Occipital lobe (tissue), 2 donors: ENCODE results near the gene SSBP2. TPM values are rescaled to one million over a fixed set of nuclear protein-coding genes. Genes with fewer than 3 reads are reported as not detected.
"Not testable (repeated sequence)": the region's sequence is repeated elsewhere in the genome, so short reads cannot be mapped to it uniquely, and the experiment has no call there.

ENCODE experiments used
- DNase-seq: peaks from one replicate; lab custom pipeline; 2025; lab: John Stamatoyannopoulos, UW
- total RNA-seq: library from RNA; depleted of rRNA; stranded (reverse); fragments of >200 nt; gene quantifications from one replicate; pipeline ENCODE4 v1.2.3, GENCODE V29; 2014

The SSBP2 gene
- total RNA-seq, 1 donor from 2014 or later, result 372 TPM

DNA sequence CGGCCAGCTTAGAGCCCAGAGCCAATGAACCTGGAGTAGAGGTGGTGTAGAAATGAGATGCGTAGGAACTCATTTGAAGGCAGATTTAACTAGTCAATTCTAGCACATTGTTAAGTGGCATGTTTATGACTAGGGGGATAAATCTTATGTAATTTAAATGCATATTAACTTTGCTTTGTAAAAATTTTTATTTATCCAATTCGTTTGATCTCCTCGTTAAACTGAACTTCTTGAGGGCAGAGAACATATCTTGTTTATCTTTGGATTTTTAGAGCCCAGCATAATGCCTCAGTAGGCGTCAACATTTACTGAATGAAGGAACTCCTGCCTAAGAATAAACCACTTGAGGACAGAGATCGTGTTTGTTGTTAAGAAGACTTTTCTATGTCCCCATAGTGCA, 315.9 kb downstream of the SSBP2 start:
- no peak for DNase-seq

GRCh38 chr5:81429985-81430384, 320.9 kb downstream of the SSBP2 start:
- DNase-seq, result no peak

- DNase-seq, result no peak
Measured at GRCh38 chr5:81429363-81429762, 321.5 kb downstream of the SSBP2 start.

GRCh38 chr5:81428861-81429260, 322.0 kb downstream of the SSBP2 start:
- no peak for DNase-seq

- no peak for DNase-seq
Measured at GRCh38 chr5:81428446-81428845, 322.5 kb downstream of the SSBP2 start.

DNA sequence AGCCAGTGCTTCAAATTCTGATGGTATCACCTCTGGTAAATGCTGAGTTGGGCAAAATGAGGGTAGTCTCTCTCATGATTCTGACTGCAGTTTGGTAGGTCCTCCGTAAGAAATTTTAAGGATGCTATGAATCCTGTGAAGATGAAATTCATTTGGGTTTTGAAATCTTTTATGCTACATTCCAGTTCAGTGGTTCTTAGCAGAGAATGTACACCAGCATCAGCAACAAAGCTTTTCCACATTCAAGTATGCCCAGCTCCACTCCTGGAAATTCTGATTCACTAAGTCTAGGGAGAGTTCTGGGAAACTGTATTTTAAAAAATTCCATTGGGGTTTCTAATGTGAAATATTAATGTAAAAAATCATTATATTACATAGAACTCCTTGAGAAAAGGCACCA, 323.3 kb downstream of the SSBP2 start:
- DNase-seq, result no peak

GRCh38 chr5:81426359-81427030, 324.4 kb downstream of the SSBP2 start:
- DNase-seq, result no peak

GRCh38 chr5:81425569-81425968, 325.3 kb downstream of the SSBP2 start:
- no peak for DNase-seq

DNA sequence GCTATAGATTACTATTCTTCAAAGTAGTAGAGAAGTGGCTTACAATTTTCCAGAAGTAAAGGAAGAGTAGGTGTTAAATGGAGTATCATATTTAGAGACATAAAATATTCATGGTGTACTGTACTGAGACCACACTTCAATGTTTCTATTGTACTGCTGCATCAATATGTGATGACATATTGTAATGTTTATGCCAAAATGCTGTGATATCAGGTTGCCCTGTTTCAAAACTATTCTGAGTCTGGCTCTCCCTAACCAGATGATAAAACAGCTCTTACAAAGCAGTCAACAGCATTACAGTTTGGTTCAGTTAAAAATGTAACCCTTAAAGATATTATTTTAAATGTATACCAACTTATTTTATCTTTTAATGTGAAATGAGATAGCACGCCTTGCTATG, 326.2 kb downstream of the SSBP2 start:
- DNase-seq, result no peak

- no peak for DNase-seq
Measured at GRCh38 chr5:81422671-81423070, 328.2 kb downstream of the SSBP2 start.

DNA sequence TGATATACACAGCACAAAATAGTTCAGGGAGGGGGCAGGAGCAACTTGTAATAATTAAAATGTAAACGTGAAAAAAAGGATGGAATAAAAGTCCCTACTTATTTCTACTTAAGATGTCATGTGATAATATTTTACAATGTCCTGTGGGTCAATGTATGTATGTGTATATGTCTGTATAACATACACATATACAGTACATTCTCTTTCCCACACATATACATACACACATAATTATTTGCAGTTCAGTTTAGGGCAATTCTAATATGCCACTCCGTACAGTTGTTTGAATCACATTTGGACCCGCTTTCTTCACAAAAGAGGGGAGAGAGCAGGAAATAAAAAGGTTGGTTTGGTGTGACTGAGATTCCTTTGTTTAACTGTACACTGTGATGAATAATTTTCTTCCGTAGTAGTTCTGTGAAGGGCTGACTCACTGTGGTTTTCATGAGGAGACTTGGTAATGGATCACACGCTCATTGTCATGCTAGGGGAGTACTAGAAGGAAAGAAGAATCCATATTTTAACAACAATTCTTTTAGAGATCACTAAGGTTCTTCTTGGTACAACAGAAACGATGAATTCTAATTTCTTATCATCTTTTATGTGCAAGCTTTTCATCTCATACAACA, 330.7 kb downstream of the SSBP2 start:
- no peak for DNase-seq

DNA sequence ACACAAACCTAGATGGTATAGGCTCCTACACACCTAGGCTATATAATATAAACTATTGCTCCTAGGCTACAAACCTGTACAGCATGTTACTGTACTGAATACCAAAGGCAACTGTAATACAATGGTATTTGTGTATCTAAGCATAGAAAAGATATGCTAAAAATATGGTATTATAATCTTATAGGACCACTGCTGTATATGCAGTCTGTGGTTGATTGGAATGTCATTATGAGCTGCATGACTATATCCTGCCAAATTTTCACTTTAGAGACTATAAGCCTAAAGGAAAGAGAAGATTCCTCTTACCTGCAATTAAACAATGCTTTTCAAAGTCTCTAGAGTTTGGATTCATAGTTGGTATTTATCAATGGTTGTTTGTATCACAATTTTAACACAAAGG, 332.3 kb downstream of the SSBP2 start:
- no peak for DNase-seq

DNA sequence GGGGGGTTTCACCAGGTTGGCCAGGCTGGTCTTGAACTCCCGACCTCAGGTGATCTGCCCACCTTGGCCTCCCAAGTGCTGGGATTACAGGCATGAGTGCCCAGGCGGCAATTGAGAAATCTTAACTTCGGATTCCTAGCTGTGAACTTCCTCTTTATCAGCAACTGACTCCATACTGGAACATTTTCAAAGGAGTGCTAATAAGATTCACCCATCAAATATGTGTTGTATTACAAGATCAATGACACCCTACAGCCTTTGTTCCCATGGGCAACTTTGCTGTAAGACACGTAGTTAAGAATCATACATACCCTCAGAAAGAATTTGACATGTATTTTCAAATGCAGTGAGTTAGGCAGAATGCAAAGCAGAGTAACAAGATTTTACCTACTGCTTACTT, 333.8 kb downstream of the SSBP2 start:
- DNase-seq, result no peak

- no peak for DNase-seq
Measured at GRCh38 chr5:81409896-81410295, 341.0 kb downstream of the SSBP2 start.

- DNase-seq, result no peak
Measured at GRCh38 chr5:81409361-81409760, 341.5 kb downstream of the SSBP2 start.

GRCh38 chr5:81408496-81408895, 342.4 kb downstream of the SSBP2 start:
- no peak for DNase-seq

DNA sequence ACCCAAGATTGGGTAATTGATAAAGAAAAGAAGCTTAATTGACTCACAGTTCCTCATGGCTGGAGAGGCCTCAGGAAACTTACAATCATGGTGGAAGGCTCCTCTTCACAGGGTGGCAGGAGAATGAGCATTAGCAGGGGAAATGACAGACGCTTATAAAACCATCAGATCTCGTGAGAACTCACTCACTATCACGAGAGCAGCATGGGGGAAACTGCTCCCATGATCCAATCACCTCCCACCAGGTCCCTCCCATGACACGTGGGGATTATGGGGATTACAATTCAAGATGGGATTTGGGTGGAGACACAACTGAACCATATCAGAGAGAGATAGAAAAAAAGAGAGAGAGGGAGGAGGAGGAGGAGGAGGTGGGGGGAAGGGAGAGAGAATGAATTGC, 343.1 kb downstream of the SSBP2 start:
- DNase-seq, result not testable (repeated sequence)

- no peak for DNase-seq
Measured at GRCh38 chr5:81405126-81405891, 345.6 kb downstream of the SSBP2 start.

DNA sequence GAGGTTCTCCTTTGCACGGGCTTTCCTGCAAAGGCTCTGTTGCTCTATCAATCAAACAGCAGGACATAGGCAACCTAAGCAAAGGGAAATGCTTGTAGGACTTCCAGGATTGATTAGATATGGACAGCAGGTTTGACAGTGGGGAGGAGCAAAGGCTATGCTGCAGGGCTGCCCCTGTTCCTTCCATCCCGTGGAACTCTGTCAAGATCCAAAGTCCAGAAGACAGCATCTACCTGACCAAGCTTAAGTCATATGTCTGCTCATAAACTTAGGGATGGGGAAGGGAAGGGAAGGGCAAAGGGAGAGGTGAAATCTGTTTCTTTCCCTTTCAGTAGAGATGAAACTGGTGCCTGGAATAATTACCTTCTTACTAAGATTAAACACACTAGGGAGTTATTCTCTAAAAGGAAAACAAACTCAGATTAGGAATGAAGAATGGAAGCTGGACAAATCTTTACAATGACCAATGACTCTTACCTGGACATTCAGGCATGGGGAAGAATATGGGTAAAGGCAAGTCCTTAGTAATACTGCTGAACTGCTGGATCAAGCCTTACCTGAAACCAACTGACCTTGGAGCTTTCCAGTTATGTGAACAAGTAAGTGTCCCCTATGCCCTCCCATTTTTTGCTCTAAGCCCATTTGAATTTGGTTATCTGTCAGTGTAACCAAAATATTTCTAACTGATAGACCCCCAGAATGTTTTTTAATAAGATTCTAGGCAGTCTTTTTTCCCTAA, 348.5 kb downstream of the SSBP2 start:
- DNase-seq, result no peak

GRCh38 chr5:81401266-81401665, 349.6 kb downstream of the SSBP2 start:
- DNase-seq, result no peak

DNA sequence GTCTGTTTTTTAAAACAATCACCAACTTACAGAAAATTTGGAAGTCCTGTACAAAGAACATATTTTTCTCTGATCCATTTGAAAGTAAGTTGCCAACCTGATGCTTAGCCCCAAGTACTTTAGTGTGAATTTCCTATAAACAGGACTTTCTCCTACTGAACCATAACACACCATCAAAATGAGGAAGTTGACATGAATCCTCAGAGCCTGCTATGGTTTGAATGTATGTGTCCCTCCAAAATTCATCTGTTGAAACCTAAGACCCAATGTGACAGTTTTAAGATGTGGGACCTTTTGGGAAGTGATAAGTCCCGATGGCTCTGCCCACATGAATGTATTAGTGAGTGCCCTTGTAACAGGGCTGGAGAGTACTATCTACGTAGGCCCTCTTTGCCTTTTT, 350.5 kb downstream of the SSBP2 start:
- no peak for DNase-seq

DNA sequence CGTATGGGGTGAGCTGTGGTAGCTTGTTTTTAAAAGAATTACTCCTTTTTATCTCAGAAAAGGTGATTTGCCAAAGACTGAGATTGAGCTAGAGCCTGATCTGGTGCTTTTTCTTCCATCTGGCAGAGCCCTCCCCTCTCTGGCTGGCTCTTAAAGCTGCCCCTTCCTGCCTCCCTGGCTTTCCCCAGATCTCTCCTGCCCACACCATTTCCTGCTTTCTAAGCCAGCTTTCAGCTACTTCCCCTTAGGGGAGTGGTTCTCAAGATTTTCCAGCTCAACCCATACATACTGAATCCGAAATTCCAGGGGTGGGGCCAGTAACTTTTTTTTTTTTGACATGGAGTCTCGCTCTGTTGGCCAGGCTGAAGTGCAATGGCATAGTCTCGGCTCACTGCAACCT, 352.2 kb downstream of the SSBP2 start:
- DNase-seq, result no peak
